SKM-1 treated with dmso at 0.1 percent for 144 hours (cell line): Measurements from ENCODE around the gene SMTNL1.

Experiments used
- DNase-seq: peaks from one replicate; lab custom pipeline; 2025; ENCODE audit not compliant: unreplicated experiment; lab: John Stamatoyannopoulos, UW

The SMTNL1 gene

GRCh38 chr11:57536947-57537619 is at the start of gene SMTNL1:
TSS of gene SMTNL1 (plus strand) at chr11:57537595. CDS start at chr11:57542643, 5,048 bp downstream.
- no peak for DNase-seq

GRCh38 chr11:57487920-57488659 is 49.3 kb upstream of the SMTNL1 start:
- DNase-seq = no peak

GRCh38 chr11:57490456-57491248 is 46.7 kb upstream of the SMTNL1 start:
- DNase-seq = no peak

GRCh38 chr11:57491371-57492061 is 45.9 kb upstream of the SMTNL1 start:
- peak; percentile 58 for DNase-seq

GRCh38 chr11:57493507-57494503 is 43.6 kb upstream of the SMTNL1 start:
- DNase-seq = peak; percentile 5

GRCh38 chr11:57496109-57496820 is 41.1 kb upstream of the SMTNL1 start:
- DNase-seq = no peak

- no peak for DNase-seq
These were observed 39.8 kb upstream of the SMTNL1 start for GRCh38 chr11:57497303-57498247.

- no peak for DNase-seq
These were observed 38.9 kb upstream of the SMTNL1 start for GRCh38 chr11:57498540-57498939.

- DNase-seq = no peak
These were observed 37.9 kb upstream of the SMTNL1 start for GRCh38 chr11:57499413-57499982.

GRCh38 chr11:57499983-57500461 is 37.4 kb upstream of the SMTNL1 start:
- no peak for DNase-seq

GRCh38 chr11:57500515-57500914 is 36.9 kb upstream of the SMTNL1 start:
- no peak for DNase-seq

GRCh38 chr11:57500926-57501325 is 36.5 kb upstream of the SMTNL1 start:
- no peak for DNase-seq

- no peak for DNase-seq
These were observed 35.4 kb upstream of the SMTNL1 start for GRCh38 chr11:57501953-57502352.

- no peak for DNase-seq
These were observed 35.0 kb upstream of the SMTNL1 start for GRCh38 chr11:57502376-57502775.

- no peak for DNase-seq
These were observed 34.5 kb upstream of the SMTNL1 start for GRCh38 chr11:57502870-57503269.

- DNase-seq = no peak
These were observed 32.9 kb upstream of the SMTNL1 start for GRCh38 chr11:57504511-57504910.

- DNase-seq = no peak
These were observed 30.9 kb upstream of the SMTNL1 start for GRCh38 chr11:57506522-57506921.
